ENCODE measurements around the gene PIEZO2.

PIEZO2 gene

DNA sequence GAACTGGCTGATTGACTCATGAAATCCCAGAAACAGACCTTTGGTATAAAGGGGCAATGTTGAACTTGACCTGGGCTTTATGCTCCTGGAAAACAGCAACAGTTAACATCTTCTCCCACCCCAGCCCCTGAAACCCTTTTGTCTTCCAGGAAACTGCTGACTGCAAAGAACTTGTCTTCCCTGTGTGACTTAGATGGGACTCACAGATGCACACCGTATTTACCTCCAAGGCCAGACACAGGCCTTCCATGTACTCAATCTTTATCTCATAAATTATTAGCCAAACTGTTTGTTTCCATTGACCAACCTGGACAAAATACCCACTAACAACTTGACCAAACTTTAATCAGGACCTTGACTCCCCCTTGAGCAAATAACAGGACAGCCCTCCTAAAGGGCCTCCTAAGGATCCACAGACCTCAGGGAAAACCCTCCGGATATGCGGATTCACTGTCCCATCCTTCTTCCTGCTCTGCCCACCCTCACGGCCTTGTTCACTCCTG lies 36.3 kb downstream of the PIEZO2 start:
- no peak for DNase-seq (ENCODE audit: low spot score)

DNA sequence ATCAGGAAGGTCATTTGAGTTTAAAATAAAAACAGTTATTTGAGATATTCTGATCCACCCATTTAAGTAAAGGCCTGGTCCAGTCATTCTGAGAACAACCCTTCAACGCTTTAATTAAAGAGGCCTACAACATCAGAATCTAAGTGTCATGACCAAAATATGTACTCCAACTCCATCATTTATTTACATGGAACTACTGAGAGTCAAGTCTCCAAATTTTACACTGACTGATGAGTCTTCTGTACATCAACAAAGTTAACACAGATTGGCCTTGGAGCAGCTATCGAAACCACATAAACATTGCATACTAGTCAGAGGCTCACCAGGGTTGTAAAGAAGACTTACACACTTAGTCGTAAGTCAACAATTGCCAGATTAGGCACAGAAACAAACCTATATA lies 37.1 kb downstream of the PIEZO2 start:
- DNase-seq (ENCODE audit: low spot score), result no peak

DNA sequence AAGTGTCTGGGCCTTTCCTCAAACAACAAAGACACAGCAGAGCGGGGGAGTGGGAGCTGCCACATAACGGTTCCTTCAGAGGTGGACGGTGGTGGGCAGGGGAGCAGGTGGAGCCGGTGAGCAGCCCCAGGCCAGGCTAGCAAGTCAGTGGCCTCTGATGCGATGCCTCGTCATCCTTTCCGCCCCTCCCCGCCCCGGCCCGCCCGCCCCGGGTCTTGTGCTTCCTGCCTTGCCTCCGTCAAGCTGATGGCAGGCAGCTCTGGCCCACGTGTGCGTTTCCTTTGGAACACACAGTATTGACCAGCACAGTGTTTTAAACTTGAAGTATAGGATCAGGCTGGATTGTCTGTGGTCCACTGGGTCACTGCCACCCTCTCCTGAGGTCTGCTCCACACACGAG lies 38.9 kb downstream of the PIEZO2 start:
- no peak for DNase-seq (ENCODE audit: low spot score)

DNA sequence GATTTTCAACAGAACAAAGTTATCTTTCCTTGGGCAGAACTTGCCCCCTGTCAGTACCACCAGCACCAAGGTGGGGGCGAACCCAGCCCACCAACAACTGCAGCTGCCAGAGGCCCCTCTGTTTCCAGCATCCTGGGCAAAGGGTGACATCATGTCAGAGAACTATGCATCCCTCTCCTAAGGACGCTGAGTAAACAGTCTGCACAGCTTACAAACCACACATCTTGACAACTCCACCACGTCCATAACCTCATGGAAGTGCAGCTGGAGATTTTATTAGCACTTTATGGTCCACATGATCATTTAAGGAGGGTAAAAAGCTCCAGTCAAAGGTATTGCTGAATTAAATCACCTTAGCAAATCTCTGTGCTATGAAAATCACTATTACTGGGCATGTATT lies 40.4 kb downstream of the PIEZO2 start:
- DNase-seq (ENCODE audit: low spot score), result no peak

DNA sequence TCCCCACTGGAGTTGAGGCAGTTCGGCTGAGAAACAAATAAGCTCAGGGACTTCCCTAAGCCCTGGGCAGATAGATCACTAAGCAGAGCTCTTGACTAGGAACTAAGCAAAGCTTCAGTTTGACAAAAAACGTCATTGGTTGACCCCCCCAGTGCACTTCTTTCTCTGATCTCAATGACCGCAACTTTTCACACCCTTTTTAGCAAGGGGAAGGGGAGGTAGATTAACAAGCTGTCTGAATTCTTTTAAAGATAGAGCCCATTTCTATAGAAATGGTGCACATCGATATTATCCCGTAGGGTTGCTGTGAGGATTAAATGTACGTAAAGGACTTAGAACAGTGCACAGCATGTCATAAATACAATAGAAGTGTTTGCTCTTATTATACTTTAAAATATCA lies 42.5 kb downstream of the PIEZO2 start:
- no peak for DNase-seq (ENCODE audit: low spot score)

DNA sequence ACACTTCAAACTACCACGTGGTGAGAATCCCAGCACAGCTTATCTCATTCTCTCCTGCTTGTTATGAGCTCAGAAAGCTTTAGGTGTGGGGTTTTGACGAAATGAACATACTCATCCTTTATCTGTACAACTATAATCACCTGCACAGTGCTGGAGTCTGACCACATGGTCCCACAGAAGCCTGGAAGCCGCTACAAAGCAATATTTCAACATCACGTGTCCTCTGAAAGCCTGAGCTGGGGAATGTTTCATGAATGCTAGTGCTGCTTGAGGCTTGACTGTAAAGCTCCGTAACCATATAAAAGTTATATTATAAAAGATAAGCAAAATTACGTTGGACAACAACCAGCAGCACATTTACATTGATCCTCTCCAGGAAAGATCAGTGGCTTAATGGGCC lies 43.9 kb downstream of the PIEZO2 start:
- no peak for DNase-seq (ENCODE audit: low spot score)

DNA sequence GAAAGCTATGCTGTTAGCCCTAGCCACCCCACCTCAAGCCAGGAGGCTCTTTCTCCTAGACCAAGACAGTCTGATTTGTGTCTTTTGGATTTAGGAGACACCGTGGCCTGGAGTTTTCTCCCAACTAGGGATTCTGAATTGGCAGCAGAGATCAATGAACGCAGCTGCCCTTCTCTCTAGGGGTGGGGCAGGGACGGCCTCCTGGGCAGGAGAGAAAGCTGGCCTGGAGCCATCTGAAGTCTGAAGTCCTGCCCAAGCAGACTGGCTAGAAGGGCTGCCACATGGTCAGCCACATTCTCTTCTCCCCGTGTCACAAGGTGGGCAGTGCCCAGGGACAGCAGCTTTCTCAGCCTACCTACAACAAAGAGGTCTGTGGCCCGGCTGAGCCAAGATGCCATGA lies 45.1 kb downstream of the PIEZO2 start:
- no peak for DNase-seq (ENCODE audit: low spot score)

DNA sequence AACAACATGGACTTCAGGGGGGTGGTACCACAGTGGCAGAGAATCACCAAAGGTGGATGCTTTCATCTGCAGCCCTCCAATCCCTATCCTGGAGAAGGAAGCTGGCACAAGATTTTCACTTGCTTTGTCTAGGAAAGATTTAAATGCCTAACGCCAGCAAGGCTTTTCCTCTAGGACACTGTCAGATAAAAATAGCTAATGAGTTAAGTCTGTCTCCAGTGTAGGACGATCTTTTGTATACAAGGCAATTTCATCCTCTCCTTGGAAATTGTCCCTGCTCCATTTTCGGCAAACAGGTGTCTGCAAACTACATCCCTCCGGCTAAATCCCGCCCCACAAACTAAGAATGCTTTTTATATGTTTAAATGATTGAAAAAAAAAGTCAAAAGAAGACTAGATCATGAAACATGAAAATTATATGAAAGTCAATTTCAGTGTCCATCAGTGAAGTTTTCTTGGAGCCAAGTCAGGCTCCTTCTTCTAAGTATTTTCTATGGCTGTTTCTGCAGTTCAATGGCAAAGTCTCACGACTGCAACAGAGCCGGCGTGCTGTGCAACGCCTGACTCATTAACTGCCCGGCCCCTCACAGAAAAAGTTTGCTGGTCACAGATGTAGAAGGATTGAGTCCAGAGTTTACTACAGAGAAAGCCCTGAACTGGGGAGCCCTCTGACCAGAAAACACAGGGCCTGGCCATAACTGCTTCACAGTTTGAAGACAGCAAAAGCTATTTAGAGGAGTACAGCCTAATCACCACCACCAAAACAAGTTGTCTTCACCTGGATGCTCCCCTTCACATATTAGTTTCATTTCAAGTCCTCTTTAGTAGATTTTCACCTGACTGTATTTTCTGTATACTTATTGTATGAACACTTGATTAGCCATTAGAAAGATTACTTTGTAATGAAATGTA lies 52.3 kb downstream of the PIEZO2 start:
- no peak for DNase-seq (ENCODE audit: low spot score)

DNA sequence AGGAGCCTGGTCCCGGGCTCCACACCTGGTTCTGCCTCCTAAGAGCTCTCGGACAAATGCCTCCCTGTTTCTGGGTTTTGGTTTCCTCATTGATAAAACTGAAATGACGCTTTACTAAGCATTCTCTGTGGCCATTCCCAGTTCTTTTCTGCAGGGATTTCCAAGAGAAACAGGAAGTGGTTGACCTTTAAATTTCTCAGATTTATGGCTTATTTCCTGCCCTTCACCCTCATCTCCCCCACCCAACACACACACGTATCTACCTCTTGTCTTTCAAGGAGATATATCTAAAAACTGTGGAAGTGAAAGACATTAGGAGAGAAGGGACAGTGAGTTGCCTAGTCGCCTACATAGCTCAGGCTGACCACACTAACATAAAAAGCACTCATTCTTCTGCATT lies 53.0 kb downstream of the PIEZO2 start:
- no peak for DNase-seq (ENCODE audit: low spot score)

DNA sequence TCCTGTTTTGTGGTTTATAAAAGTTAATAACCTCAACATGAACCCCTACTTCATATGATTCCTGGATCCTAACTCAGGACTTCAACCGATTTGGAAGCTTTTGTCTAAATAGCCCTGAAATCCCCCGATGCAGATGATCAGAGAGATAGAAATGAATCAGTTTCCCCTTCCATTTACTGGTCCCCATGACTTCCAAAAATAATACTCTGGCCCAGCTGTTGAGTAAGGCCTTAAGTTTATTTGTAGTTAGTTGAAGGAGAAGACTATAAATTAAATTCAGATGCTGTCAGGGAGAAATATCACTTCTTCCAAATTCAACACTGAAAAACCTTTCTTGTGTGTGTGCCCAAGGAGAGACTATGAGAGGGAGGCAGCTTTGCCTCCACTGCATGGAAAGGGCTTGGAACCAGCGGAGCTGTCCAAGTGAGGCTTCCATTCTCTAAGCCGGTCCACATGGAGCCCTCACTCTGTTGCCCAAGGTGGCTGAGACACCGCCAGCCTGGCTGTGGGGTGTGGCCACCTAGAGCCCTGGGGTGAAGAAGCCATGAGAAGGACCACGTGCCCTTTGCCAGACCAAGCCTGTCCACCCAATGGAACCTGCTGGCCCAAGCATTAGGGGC lies 53.6 kb downstream of the PIEZO2 start:
- no peak for DNase-seq (ENCODE audit: low spot score)

DNA sequence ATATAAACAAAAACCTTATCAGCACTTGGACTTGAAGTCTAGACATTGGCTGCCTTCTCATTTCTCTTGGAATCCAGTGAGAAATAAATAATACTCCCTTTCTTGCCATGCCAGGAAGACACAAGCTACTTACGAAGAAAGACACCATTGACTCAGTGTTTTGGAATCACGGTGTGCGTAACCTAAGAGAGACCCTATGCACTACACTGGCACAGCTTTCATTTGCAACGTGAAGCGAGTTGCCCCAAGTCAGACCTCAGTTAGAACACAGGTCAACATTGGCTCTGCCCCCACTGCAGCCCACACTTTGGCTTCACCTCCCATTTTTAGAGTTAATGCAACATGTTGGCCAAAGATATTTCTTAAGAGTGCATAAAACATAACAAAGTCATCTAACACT lies 54.2 kb downstream of the PIEZO2 start:
- DNase-seq (ENCODE audit: low spot score), result no peak

DNA sequence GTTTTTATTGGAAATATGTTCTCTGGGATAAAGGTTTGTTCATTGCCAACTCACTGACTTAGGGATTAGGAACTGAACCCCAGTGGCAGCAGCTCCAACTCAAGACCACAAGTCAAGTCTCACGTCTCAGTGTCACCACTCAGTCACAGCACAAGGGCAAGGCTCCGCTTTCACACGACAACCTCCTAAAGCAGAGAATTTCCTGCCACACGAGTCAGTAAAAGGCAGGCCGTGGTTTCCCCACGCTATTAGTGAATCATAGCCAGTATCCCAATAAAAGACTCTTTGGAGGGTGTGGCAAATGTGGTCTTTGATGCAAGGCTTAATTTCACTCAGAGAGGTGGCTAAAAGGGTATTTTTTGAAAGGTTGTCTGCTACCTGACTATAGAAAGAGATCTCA lies 57.6 kb downstream of the PIEZO2 start:
- DNase-seq (ENCODE audit: low spot score), result no peak

DNA sequence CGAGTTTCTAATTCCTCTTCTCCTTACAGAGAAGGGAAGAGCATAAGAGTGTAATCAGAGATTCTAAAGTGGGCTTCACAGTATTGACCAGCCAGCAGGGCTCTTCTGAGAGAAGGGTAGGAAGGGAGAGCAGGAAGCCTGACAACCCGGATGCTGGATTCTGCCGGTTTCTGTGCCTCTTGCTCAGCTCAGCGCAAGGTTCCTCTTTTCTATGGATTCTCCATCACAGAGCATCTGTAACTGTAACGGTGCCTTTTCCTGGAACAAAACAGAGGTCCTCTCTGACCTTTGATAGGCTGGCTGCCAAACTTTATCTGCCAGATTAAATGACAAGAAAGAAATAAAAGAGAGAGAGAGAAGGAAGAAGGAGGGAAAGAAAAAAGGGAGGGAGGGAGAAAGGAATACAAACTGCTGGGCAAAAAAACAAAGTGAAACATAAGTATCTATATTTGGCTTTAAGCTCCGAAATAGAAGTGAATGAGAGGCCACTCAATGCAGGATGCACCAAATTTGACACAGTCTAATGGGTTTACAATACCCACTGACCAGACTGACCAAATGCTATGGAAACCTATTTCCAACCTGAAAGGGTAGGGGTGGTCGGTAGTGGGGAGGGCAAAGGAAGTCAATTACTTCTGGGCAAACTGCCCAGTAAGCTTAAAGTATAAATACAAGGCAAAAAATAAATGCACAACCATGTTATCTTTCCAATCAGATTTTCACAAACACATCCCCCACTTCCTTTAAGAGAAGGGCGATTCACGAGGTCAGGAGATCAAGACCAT lies 59.2 kb downstream of the PIEZO2 start:
- DNase-seq (ENCODE audit: low spot score), result no peak

DNA sequence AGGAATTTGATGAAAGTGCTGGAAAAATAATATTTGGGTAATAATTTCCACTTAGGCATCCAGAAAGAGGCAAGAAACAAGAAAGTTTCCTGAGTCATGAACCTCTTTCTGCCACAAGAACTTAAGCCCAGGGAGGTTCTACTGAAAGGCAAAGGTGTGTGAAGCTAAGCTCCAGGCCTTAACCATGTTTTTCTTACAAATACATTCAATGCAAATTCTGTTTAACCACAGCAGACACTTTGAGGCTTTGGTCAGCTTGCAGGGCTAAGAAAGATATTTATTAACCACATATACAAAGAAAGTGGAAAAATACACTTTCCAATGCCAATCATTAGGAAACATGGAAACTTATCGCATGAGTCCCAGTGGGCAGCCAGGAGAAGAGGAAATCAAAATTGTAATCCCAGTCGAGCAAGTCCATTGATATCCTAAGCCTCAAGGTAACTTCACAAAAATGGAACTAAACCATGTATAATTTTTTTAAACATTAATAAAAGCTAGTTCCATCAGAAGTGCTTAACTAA lies 68.3 kb downstream of the PIEZO2 start:
- no peak for DNase-seq (ENCODE audit: low spot score)

DNA sequence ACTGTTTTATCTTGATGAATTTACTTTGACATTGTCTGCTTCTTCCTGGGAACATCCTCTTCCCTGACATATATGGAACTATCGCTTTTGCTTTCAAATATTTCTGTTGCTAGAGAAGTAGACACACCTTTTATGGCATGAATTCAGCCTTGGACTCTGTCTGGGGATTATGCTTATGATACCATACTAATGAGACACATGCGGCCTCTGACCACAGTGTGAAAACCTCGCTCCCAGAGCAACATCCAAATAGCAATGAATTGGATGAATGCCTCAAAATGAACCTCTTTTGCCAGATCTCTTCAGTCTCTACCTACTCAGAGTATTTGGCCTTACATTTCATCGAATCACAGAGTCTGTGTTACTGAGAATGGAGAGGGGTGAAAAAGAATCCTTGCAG lies 70.9 kb downstream of the PIEZO2 start:
- no peak for DNase-seq (ENCODE audit: low spot score)

DNA sequence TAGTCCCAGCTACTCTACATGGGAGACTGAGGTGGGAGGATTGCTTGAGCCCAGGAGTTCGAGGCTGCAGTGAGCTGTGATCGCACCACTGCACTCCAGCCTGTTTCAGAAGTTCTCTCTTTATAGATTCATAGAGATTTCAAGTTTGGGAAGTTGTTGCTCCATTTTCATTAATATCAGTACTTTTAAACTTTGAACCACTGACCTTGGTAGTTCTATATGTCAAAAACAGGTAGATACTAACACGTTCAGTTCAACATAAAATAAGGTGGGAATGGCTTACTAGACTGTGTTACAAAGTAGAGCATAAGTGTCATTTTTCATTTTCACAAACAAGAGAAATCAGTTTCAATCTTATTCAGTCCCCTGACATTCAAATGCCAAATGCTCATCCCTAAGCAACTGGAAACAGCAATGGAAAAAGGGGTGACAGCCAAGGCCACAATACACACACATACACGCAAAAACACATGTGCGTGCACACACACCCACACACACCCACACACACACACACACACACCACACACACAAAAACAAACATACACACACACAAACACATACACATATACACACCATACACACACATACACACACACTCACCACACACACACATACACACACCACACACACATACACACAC lies 71.7 kb downstream of the PIEZO2 start:
- DNase-seq (ENCODE audit: low spot score), result no peak

DNA sequence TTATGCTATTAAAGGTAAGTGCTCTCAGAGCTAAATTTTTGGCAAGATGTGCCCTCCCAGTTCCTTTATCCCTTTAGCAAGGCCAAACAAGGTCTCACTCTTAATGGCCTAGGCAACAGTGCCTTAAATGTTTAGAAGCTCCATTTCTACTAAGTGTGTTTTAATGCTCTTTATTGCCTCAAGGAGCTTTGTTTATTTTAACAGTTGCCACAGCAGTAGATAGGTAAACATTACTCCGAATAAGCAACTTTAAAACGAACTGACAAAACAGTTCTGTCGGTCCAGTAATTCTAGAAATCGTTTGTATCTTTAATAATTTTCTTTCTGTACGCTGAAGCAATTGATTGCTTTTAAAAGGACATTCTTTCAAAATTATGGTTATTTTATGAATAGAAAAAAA lies 74.5 kb downstream of the PIEZO2 start:
- no peak for DNase-seq (ENCODE audit: low spot score)

DNA sequence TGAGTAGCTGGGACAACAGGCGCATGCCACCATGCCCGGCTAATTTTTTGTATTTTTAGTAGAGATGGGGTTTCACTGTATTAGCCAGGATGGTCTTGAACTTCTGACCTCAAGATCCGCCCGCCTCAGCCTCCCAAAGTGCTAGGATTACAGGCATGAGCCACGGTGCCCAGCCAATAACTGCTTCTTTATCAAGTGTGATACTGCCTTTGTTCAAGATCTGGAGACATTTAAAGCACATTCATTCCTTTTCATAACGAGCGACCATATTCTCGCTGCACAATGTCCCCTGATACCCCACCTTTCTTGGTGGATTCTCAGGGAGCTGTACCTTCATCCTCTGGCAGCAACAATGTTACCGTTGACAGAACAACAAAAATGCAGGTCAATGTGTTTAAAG lies 75.4 kb downstream of the PIEZO2 start:
- no peak for DNase-seq (ENCODE audit: low spot score)

DNA sequence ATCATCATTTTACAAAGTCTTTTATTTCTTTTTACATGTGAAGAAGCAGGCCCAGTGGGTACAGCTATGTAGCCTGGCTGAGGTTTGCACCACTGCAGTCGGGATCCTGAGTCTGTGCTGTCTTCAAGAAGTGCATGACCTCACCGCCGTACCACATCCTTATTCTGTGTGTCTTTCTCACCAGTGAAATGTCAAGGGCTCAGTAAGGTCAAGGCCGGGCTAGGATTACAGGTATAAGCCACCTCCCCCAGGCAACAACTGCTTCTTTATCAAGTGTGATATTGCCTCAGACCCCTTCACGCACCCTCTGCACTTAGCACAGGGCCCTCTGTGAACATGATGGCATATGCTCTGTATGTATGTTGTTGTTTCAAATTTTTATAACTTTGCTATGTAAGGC lies 76.7 kb downstream of the PIEZO2 start:
- no peak for DNase-seq (ENCODE audit: low spot score)

DNA sequence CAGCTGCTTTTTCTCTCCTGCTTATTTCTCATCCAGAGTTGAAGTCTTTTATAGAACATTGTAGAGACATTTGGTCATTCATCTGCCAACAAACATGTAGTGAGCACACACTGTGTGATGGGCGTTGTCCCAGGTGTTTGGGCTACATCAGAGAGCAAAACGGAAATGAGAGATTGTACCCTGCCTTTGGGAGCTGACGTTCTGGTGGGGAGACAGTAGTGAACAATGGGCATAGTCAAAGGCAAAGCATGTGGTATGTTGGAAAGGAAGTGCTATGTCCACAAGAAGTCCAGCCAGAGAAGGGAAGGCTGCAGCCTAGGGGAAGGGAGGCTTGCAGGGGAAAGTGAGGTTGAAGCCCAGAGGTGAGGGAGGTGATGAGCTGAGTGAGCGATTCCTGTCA lies 78.1 kb downstream of the PIEZO2 start:
- no peak for DNase-seq (ENCODE audit: low spot score)

DNA sequence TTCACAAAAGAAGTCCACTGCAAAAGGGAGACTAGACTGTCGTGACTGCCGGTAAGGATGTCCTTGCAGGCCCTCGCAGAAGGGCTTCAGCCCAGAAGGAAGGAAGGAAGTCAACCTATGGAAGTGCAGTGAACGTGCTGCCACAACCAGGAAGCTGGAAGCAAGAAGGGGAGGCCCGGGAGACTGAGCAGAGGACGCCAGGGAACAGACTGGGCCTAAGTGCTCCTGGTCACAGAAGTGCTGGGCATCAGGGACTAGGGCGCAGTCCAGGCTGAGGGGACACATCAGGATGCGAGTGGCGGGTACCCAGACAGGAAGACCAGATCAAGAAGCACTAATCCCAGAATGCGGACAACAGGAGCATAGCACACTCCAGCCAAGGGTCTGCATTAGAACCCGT lies 78.8 kb downstream of the PIEZO2 start:
- no peak for DNase-seq (ENCODE audit: low spot score)

DNA sequence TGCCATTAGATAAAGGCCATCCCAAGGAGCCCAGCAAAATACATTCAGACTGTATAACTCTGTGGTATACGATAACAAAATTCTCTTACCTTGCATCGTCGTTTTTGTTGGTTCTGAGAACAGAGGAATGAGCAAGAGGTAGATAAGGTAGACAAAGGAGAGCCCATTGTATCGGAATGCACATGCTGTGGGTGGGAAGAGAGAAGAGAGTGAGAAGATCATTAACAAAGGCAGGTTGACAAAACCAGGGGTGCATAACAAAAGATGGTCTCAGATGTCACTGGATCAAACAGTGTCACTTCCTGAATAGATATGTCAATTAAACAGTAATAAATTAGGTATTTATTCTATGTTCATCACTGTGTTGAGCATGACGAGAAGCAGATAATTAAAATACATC lies 83.3 kb downstream of the PIEZO2 start:
- DNase-seq (ENCODE audit: low spot score), result no peak

All from germinal center (tissue), 1 donor.